Raji (cell line): ENCODE results near the gene SNX9.

ENCODE experiments used
- POLR2A ChIP-seq: IDR thresholded peaks from 2 replicates; pipeline ENCODE4 v1.6.1; 2011; ENCODE audit warnings: low read depth, low read length, control low read depth; ENCODE audit not compliant: insufficient read depth

Gene SNX9

DNA sequence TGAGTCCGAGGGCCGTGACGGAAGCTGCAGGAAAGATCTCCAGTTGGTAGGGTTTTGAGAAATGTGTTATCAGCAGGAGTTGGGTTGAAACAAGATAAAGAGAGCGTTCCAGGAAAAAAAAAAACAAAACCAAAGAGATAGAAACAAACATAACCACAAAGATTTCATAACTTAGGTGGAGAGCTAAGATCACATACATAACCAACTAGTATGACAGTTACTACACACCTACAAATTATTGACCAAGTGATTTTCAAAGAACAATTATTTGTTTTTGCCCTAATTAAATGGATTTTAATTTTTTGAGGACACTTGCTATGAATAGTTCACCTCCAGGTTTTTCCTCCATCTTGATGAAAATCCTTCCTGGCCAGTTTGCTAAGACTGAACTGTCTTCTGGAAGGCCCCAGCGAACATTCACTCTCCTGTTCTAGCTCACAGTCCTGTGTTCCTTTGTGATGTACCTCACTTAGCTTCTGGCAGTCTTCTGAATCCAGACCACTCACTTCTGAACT is 69.4 kb downstream of the SNX9 start:
- no peak for TF ChIP-seq POLR2A

DNA sequence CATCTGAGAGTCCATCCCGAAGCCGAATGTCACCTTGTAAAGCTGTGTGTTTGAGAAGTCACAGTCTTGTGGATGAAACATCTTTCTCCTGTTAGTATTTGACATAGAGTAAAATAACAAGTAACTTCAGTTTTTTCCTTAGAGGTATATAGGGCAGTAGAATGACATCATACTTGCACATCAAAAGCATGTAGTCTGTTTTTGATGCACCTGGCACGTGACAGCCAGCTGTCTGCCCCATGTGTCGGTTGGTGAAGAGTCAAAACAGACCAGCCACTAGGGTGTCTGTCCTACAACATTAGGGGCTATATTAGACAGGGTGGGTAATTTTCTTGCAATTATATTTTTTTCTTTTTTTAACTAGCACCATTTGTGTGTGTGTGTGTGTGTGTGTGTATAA is 70.2 kb downstream of the SNX9 start:
- TF ChIP-seq POLR2A: no peak

DNA sequence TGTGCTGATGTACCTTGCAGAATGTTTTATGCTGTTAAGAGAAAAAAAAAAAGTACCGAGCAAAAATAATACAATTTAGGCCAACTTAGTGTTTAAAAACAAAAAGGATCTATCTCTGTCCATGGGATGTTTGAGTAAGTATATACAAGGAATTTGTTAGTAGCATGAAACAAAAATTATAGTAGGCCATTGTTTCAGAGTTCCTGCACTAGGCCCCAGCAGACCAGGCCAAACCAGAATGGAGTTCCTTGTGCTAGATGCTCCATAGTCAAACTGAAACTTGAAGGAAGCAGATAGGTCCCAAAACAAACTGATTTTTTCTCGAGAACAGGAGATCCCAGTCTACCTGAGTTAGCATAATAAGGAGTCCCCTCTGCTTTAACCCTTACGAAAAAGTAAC is 72.5 kb downstream of the SNX9 start:
- TF ChIP-seq POLR2A: no peak

- TF ChIP-seq POLR2A: no peak
Measured at GRCh38 chr6:157896932-157897331, 73.9 kb downstream of the SNX9 start.

DNA sequence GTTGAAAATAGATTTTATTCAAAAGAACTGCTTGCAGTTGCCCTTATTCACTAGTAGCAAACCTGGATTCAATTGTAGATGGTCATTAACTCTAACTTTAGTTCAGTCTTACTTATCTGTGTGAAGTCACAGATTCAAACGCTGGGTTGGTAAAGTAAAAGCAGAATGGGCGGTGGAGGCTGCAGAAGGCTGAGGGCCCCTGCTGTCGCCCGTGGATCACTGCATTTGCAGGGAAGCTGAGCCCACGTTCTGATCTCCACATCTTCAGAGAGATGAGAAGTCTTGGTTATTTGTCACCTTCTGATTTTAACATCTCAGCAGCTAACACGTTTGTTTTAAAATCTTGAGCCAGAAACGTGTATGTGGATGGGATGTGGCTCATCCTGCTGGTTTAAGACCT is 75.1 kb downstream of the SNX9 start:
- TF ChIP-seq POLR2A: no peak

- TF ChIP-seq POLR2A: no peak
Measured at GRCh38 chr6:157898640-157899039, 75.6 kb downstream of the SNX9 start.

- TF ChIP-seq POLR2A: no peak
Measured at GRCh38 chr6:157904999-157905398, 82.0 kb downstream of the SNX9 start.

- no peak for TF ChIP-seq POLR2A
Measured at GRCh38 chr6:157905590-157906342, 82.7 kb downstream of the SNX9 start.

GRCh38 chr6:157906537-157907061 is 83.6 kb downstream of the SNX9 start:
- TF ChIP-seq POLR2A: no peak

- TF ChIP-seq POLR2A: no peak
Measured at GRCh38 chr6:157907651-157908050, 84.6 kb downstream of the SNX9 start.

- TF ChIP-seq POLR2A: no peak
Measured at GRCh38 chr6:157908369-157909281, 85.6 kb downstream of the SNX9 start.

DNA sequence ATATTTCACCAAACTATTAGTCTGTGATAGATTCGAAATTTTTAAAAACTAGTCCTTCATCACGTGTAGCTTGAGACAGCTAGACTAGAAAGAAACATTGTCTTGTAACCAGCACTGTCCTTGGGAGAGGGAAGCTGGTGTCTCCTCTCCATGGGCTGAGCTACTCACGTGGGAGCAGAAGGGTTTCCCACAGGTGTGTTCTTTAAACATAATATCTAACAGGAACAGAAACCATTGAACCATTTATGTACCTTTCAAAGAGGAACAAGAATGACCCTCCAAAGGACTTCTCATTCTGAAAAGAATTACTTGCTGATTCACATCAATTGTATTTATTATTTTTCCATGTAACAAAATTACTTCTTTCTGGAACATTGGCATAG is 86.2 kb downstream of the SNX9 start:
- no peak for TF ChIP-seq POLR2A

- no peak for TF ChIP-seq POLR2A
Measured at GRCh38 chr6:157911278-157911677, 88.2 kb downstream of the SNX9 start.

DNA sequence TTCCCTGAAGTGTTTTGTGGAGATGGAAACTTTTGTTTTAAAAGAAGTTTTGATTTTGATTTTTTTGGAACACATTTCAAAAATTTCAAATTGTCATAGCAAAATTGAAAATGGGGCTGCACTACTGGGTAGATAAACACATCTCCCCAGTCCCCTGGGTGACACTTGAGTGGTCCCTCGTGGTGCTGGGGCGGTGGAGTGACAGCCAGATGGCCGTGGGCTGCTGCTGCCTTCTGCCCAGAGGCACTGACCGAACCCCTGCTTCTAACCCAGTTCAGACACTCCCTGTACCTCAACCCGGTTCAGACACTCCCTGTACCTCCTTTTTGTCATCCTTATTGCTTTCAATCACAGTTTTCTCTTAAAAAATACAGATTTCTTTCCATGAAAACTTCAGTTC is 88.7 kb downstream of the SNX9 start:
- no peak for TF ChIP-seq POLR2A

DNA sequence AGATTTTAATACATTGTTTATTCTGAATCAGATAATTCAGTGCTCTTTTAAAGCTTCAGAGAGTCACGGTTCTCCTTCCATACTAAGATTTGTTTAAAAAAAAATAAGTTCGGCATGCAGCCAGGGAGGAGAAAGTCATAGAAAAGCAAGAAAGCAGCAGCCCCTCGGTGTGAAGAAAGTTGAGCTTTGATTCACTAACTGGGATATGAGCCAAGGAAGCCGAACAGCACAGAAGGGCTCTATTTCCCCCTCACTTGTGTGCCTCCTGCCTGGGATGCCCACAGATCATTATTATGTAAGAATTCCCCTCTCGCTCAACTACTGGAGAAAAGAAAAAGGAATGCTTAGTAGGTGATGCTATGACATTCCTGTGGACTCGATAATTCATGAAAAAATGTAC is 89.3 kb downstream of the SNX9 start:
- no peak for TF ChIP-seq POLR2A
